ENCODE measurements around the gene KRTAP10-12.

GRCh38 chr21:44682580-44683151, 14.3 kb upstream of the KRTAP10-12 start:
- TF ChIP-seq CTCF (IDR thresholded peaks at IDR 0.05; ENCODE audit: low read depth, low read length, missing input control) = no peak
- TF ChIP-seq ZBTB33 (IDR thresholded peaks at IDR 0.05) = no peak
